Measurements from ENCODE around the gene NOP16. TPM values are rescaled to one million over a fixed set of nuclear protein-coding genes. Genes with fewer than 3 reads are reported as not detected.

The NOP16 gene
- total and polyA plus RNA-seq, 2 donors from 2014 or later, result 18.1 to 32.1 TPM

- Histone ChIP-seq H3K36me3 (ENCODE audit: control insufficient read depth in 2 of 3, insufficient read depth in 3 of 3, low read length in 3 of 3) (no peaks in the 10 kb centered on the region), H3K4me1 (ENCODE audit: control insufficient read depth in 2 of 3, insufficient read depth in 2 of 3, low read depth in 1 of 3, low read length in 3 of 3) (peaks cover 0 to 13% (median 5%) of the 10 kb centered on the region in 3 donors), H3K27ac (ENCODE audit: low read depth in 2 of 2, low read length in 2 of 2) (peak within 1 kb of the TSS; percentile 60 to 73), H3K4me3 (ENCODE audit: low read length in 3 of 3) (peak within 1 kb of the TSS; percentile 57 to 90 (median 76)), H3K9ac (ENCODE audit: low read length in 3 of 3) (peak within 1 kb of the TSS; percentile 36 to 97 (median 83)), H3K27me3 (ENCODE audit: control insufficient read depth, insufficient read depth, low read length) (no peaks in the 10 kb centered on the region), H3K9me3 (ENCODE audit: control insufficient read depth in 2 of 3, insufficient read depth in 1 of 3, low read length in 3 of 3) (no peaks in the 10 kb centered on the region)
- no peak for FAIRE-seq
- DNase-seq, result peak; percentile 91 to 96 (median 93)
- TF ChIP-seq, protein P1, sequence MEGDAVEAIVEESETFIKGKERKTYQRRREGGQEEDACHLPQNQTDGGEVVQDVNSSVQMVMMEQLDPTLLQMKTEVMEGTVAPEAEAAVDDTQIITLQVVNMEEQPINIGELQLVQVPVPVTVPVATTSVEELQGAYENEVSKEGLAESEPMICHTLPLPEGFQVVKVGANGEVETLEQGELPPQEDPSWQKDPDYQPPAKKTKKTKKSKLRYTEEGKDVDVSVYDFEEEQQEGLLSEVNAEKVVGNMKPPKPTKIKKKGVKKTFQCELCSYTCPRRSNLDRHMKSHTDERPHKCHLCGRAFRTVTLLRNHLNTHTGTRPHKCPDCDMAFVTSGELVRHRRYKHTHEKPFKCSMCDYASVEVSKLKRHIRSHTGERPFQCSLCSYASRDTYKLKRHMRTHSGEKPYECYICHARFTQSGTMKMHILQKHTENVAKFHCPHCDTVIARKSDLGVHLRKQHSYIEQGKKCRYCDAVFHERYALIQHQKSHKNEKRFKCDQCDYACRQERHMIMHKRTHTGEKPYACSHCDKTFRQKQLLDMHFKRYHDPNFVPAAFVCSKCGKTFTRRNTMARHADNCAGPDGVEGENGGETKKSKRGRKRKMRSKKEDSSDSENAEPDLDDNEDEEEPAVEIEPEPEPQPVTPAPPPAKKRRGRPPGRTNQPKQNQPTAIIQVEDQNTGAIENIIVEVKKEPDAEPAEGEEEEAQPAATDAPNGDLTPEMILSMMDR (IDR thresholded peaks at IDR 0.05; ENCODE audit: borderline replicate concordance, extremely low read depth, insufficient read depth), result peak; percentile 85
- intact Hi-C loops (cut with DNase I), result no loop called here
These were observed 27.8 kb upstream of the NOP16 start, which contains the start of gene CLTB for GRCh38 chr5:176415952-176416924. Gene CLTB (minus strand): TSS chr5:176416539. CDS start chr5:176416363, 176 bp downstream.

- DNase-seq (peak in 3 of 5 donors; percentile 35 to 51 (median 38)), FAIRE-seq (no peak)
- Histone ChIP-seq H3K9ac (ENCODE audit: low read length in 3 of 3) (peak overlapping the region; percentile 36 to 97 (median 83)), H3K4me1 (ENCODE audit: control insufficient read depth in 2 of 3, insufficient read depth in 2 of 3, low read depth in 1 of 3, low read length in 3 of 3) (peaks cover 0 to 13% (median 5%) of the 10 kb centered on the region in 3 donors), H3K27me3 (ENCODE audit: control insufficient read depth, insufficient read depth, low read length) (no peaks in the 10 kb centered on the region), H3K4me3 (ENCODE audit: low read length in 3 of 3) (peak overlapping the region; percentile 57 to 90 (median 76)), H3K9me3 (ENCODE audit: control insufficient read depth in 2 of 3, insufficient read depth in 1 of 3, low read length in 3 of 3) (no peaks in the 10 kb centered on the region), H3K27ac (ENCODE audit: low read depth in 2 of 2, low read length in 2 of 2) (peak overlapping the region; percentile 60 to 73), H3K36me3 (ENCODE audit: control insufficient read depth in 2 of 3, insufficient read depth in 3 of 3, low read length in 3 of 3) (no peaks in the 10 kb centered on the region)
- TF ChIP-seq, protein P1 (IDR thresholded peaks at IDR 0.05; ENCODE audit: borderline replicate concordance, extremely low read depth, insufficient read depth), result no peak
- intact Hi-C loops (cut with DNase I), result no loop called here
These were observed 27.0 kb upstream of the NOP16 start for GRCh38 chr5:176415240-176415951.

GRCh38 chr5:176414704-176415103, 26.3 kb upstream of the NOP16 start:
- Histone ChIP-seq H3K4me3 (ENCODE audit: low read length in 3 of 3) (no peak overlapping the region), H3K27ac (ENCODE audit: low read depth in 2 of 2, low read length in 2 of 2) (no peak overlapping the region), H3K4me1 (ENCODE audit: control insufficient read depth in 2 of 3, insufficient read depth in 2 of 3, low read depth in 1 of 3, low read length in 3 of 3) (peaks cover 0 to 13% (median 5%) of the 10 kb centered on the region in 3 donors), H3K9me3 (ENCODE audit: control insufficient read depth in 2 of 3, insufficient read depth in 1 of 3, low read length in 3 of 3) (no peaks in the 10 kb centered on the region), H3K9ac (ENCODE audit: low read length in 3 of 3) (no peak overlapping the region), H3K27me3 (ENCODE audit: control insufficient read depth, insufficient read depth, low read length) (no peaks in the 10 kb centered on the region), H3K36me3 (ENCODE audit: control insufficient read depth in 2 of 3, insufficient read depth in 3 of 3, low read length in 3 of 3) (peaks cover 0 to 4% (median 0%) of the 10 kb centered on the region in 3 donors)
- TF ChIP-seq, protein P1 (IDR thresholded peaks at IDR 0.05; ENCODE audit: borderline replicate concordance, extremely low read depth, insufficient read depth), result no peak
- DNase-seq, result no peak
- no peak for FAIRE-seq
- intact Hi-C loops (cut with DNase I), result no loop called here
